ENCODE measurements around the gene XPO4.
"Not testable (repeated sequence)": the region's sequence is repeated elsewhere in the genome, so short reads cannot be mapped to it uniquely, and the experiment has no call there.

XPO4 gene

GRCh38 chr13:20877902-20878301 lies 24.6 kb downstream of the XPO4 start:
- no peak for TF ChIP-seq CTCF (conservative IDR thresholded peaks at IDR 0.05; ENCODE audit: low read depth, low read length)
- Histone ChIP-seq H3K27me3 (ENCODE audit: insufficient read depth, low read depth) (no peaks in the 10 kb centered on the region), H3K4me1 (ENCODE audit: low read depth, poor library complexity, severe bottlenecking) (peaks cover 10% of the 10 kb centered on the region), H2AFZ (ENCODE audit: low read depth) (no peak overlapping the region), H3K9ac (no peak overlapping the region), H3K4me2 (no peak overlapping the region), H3K79me2 (ENCODE audit: insufficient read depth, low read depth) (peaks cover 83% of the 10 kb centered on the region), H3K4me3 (IDR thresholded peaks at IDR 0.05; ENCODE audit: insufficient read depth, low read depth, low read length) (no peak overlapping the region), H3K27ac (no peak overlapping the region), H3K36me3 (ENCODE audit: insufficient read depth) (no peaks in the 10 kb centered on the region), H4K20me1 (ENCODE audit: insufficient read depth) (0 out of 2 replicates have a peak, but pooled peaks cover 4% of the 10 kb centered on the region)

- not testable (repeated sequence) for H3K9ac ChIP-seq; H3K4me2 ChIP-seq; H2AFZ ChIP-seq (ENCODE audit: low read depth); H3K27ac ChIP-seq; H3K4me3 ChIP-seq (IDR thresholded peaks at IDR 0.05; ENCODE audit: insufficient read depth, low read depth, low read length); H4K20me1 ChIP-seq (ENCODE audit: insufficient read depth); H3K36me3 ChIP-seq (ENCODE audit: insufficient read depth); H3K27me3 ChIP-seq (ENCODE audit: insufficient read depth, low read depth)
- peaks cover 82% of the 10 kb centered on the region for H3K79me2 ChIP-seq (ENCODE audit: insufficient read depth, low read depth)
- peaks cover 10% of the 10 kb centered on the region for H3K4me1 ChIP-seq (ENCODE audit: low read depth, poor library complexity, severe bottlenecking)
Measured at GRCh38 chr13:20876802-20877201, 25.7 kb downstream of the XPO4 start.

- not testable (repeated sequence) for H4K20me1 ChIP-seq (ENCODE audit: insufficient read depth); H3K4me2 ChIP-seq; H2AFZ ChIP-seq (ENCODE audit: low read depth); H3K36me3 ChIP-seq (ENCODE audit: insufficient read depth); H3K4me3 ChIP-seq (IDR thresholded peaks at IDR 0.05; ENCODE audit: insufficient read depth, low read depth, low read length); H3K27ac ChIP-seq; H3K9ac ChIP-seq; H3K27me3 ChIP-seq (ENCODE audit: insufficient read depth, low read depth)
- peaks cover 74% of the 10 kb centered on the region for H3K79me2 ChIP-seq (ENCODE audit: insufficient read depth, low read depth)
- H3K4me1 ChIP-seq (ENCODE audit: low read depth, poor library complexity, severe bottlenecking): peaks cover 10% of the 10 kb centered on the region
Measured at GRCh38 chr13:20874439-20874838, 28.1 kb downstream of the XPO4 start.

- H3K4me3 ChIP-seq (IDR thresholded peaks at IDR 0.05; ENCODE audit: insufficient read depth, low read depth, low read length): no peak overlapping the region
- peaks cover 8% of the 10 kb centered on the region for H3K4me1 ChIP-seq (ENCODE audit: low read depth, poor library complexity, severe bottlenecking)
- no peak overlapping the region for H3K27ac ChIP-seq
- TF ChIP-seq CTCF (conservative IDR thresholded peaks at IDR 0.05; ENCODE audit: low read depth, low read length): no peak
- peaks cover 72% of the 10 kb centered on the region for H3K79me2 ChIP-seq (ENCODE audit: insufficient read depth, low read depth)
- no peaks in the 10 kb centered on the region for H3K27me3 ChIP-seq (ENCODE audit: insufficient read depth, low read depth)
- H4K20me1 ChIP-seq (ENCODE audit: insufficient read depth): 0 out of 2 replicates have a peak, but pooled peaks cover 7% of the 10 kb centered on the region
- H3K36me3 ChIP-seq (ENCODE audit: insufficient read depth): no peaks in the 10 kb centered on the region
- no peak overlapping the region for H3K9ac ChIP-seq
- no peak overlapping the region for H2AFZ ChIP-seq (ENCODE audit: low read depth)
- H3K4me2 ChIP-seq: no peak overlapping the region
Measured at GRCh38 chr13:20873348-20873747, 29.2 kb downstream of the XPO4 start.

GRCh38 chr13:20870829-20871228 lies 31.7 kb downstream of the XPO4 start:
- H3K4me2 ChIP-seq: no peak overlapping the region
- H3K27me3 ChIP-seq (ENCODE audit: insufficient read depth, low read depth): no peaks in the 10 kb centered on the region
- H3K4me3 ChIP-seq (IDR thresholded peaks at IDR 0.05; ENCODE audit: insufficient read depth, low read depth, low read length): no peak overlapping the region
- peaks cover 4% of the 10 kb centered on the region for H3K4me1 ChIP-seq (ENCODE audit: low read depth, poor library complexity, severe bottlenecking)
- no peak overlapping the region for H2AFZ ChIP-seq (ENCODE audit: low read depth)
- H3K9ac ChIP-seq: no peak overlapping the region
- H3K36me3 ChIP-seq (ENCODE audit: insufficient read depth): no peaks in the 10 kb centered on the region
- H4K20me1 ChIP-seq (ENCODE audit: insufficient read depth): peaks cover 6% of the 10 kb centered on the region; the same call in 1 of the 2 replicates
- TF ChIP-seq CTCF (conservative IDR thresholded peaks at IDR 0.05; ENCODE audit: low read depth, low read length): no peak
- H3K79me2 ChIP-seq (ENCODE audit: insufficient read depth, low read depth): peaks cover 48% of the 10 kb centered on the region
- no peak overlapping the region for H3K27ac ChIP-seq
